PC-3 (cell line): ENCODE results near the gene TM9SF1. TPM values are rescaled to one million over a fixed set of nuclear protein-coding genes. Genes with fewer than 3 reads are reported as not detected.

Experiments
- ATAC-seq: fragments of 200-7000 bp; cut with Tn5 transposase; 2 replicates; pipeline ENCODE4 v1.9.1; 2020; ENCODE audit warnings: mild to moderate bottlenecking, moderate library complexity
- BruUV-seq: library from RNA; stranded (reverse); fragments of 400-500 nt; replicated peaks from 2 replicates; lab custom pipeline; 2021; lab: Mats Ljungman, UMichigan
- CTCF ChIA-PET: fragments of 300-600 bp; sonication (Branson Sonifier 250); formaldehyde crosslinking; loops from one replicate; lab custom pipeline; 2022; ENCODE audit warnings: antibody characterized with exemption; lab: Charles Lee
- POLR2A ChIA-PET: fragments of 300-600 bp; sonication (Branson Sonifier 250); formaldehyde crosslinking; loops from one replicate; lab custom pipeline; 2022; ENCODE audit warnings: antibody characterized with exemption; ENCODE audit not compliant: unreplicated experiment; lab: Charles Lee
- DNase-seq: peaks from one replicate; pipeline ENCODE4 v3.0.0-alpha.2; 2015
- H2AFZ ChIP-seq: fragments of 300-600 bp; sonication (generic); 2 replicates; pipeline ENCODE4 v1.6.0; 2016; ENCODE audit warnings: antibody characterized with exemption, low read length
- H3F3A ChIP-seq: fragments of 300-600 bp; sonication (generic); one replicate; pipeline ENCODE4 v1.6.0; 2017; ENCODE audit warnings: antibody characterized with exemption, low read length, control low read depth, mild to moderate bottlenecking; ENCODE audit not compliant: unreplicated experiment
- H3K27ac ChIP-seq: fragments of 300-600 bp; sonication (generic); 2 replicates; pipeline ENCODE4 v1.5.1; 2016; ENCODE audit warnings: mild to moderate bottlenecking, low read length
- H3K27me3 ChIP-seq: fragments of 300-600 bp; sonication (generic); 2 replicates; pipeline ENCODE4 v1.6.1; 2016; ENCODE audit warnings: low read length, mixed read lengths
- H3K36me3 ChIP-seq: fragments of 300-600 bp; sonication (generic); 2 replicates; pipeline ENCODE4 v1.6.1; 2016; ENCODE audit warnings: low read depth, mixed run types, low read length, mixed read lengths
- H3K4me1 ChIP-seq: fragments of 300-600 bp; sonication (generic); 2 replicates; pipeline ENCODE4 v1.5.1; 2016; ENCODE audit warnings: low read length; ENCODE audit not compliant: insufficient read depth
- H3K4me2 ChIP-seq: fragments of 300-600 bp; sonication (generic); 2 replicates; pipeline ENCODE4 v1.6.0; 2016; ENCODE audit warnings: low read length
- H3K4me3 ChIP-seq: fragments of 300-600 bp; sonication (generic); 2 replicates; pipeline ENCODE4 v1.5.1; 2016; ENCODE audit warnings: mild to moderate bottlenecking, low read length, mixed read lengths
- H3K79me2 ChIP-seq: fragments of 300-600 bp; sonication (generic); 2 replicates; pipeline ENCODE4 v1.6.1; 2017; ENCODE audit warnings: low read length, mixed read lengths
- H3K9ac ChIP-seq: fragments of 300-600 bp; sonication (generic); 2 replicates; pipeline ENCODE4 v1.6.0; 2016; ENCODE audit warnings: mild to moderate bottlenecking, low read length
- H3K9me2 ChIP-seq: fragments of 300-600 bp; sonication (generic); replicated peaks from 2 replicates; pipeline ENCODE4 v1.6.1; 2016; ENCODE audit warnings: mixed run types, low read length, mixed read lengths
- H3K9me3 ChIP-seq: fragments of 300-600 bp; sonication (generic); 2 replicates; pipeline ENCODE4 v1.6.1; 2016; ENCODE audit warnings: low read length, mixed read lengths
- H4K20me1 ChIP-seq: fragments of 300-600 bp; sonication (generic); 2 replicates; pipeline ENCODE4 v1.6.1; 2016; ENCODE audit warnings: low read length, mixed read lengths
- EZH2 ChIP-seq: fragments of 300-600 bp; sonication (generic); IDR thresholded peaks from one replicate; pipeline ENCODE4 v1.6.1; 2017; ENCODE audit warnings: antibody characterized with exemption, mild to moderate bottlenecking, low read length; ENCODE audit not compliant: unreplicated experiment
- EZH2phosphoT487 ChIP-seq: fragments of 300-600 bp; sonication (generic); IDR thresholded peaks from 2 replicates; pipeline ENCODE4 v1.6.1; 2018; ENCODE audit warnings: mild to moderate bottlenecking, antibody characterized with exemption, low read length, borderline replicate concordance
- intact Hi-C: fragments of 100-400 bp; cut with micrococcal nuclease; formaldehyde crosslinking; loops from 2 replicates; pipeline ENCODE4 v1.9.0; 2023
- total RNA-seq: library from RNA; depleted of rRNA; stranded (reverse); fragments of >200 nt; gene quantifications from 2 replicates; pipeline ENCODE4 v1.2.3, GENCODE V29; 2014
- TF ChIP-seq, protein P1 (sequence below): fragments of 300-600 bp; sonication (generic); conservative IDR thresholded peaks from 2 replicates; pipeline ENCODE4 v1.5.1; 2017; ENCODE audit warnings: antibody characterized with exemption, low read depth, mild to moderate bottlenecking, low read length

TM9SF1 gene
- total RNA-seq, 1 experiment from 2014 or later: 52.1 TPM

DNA sequence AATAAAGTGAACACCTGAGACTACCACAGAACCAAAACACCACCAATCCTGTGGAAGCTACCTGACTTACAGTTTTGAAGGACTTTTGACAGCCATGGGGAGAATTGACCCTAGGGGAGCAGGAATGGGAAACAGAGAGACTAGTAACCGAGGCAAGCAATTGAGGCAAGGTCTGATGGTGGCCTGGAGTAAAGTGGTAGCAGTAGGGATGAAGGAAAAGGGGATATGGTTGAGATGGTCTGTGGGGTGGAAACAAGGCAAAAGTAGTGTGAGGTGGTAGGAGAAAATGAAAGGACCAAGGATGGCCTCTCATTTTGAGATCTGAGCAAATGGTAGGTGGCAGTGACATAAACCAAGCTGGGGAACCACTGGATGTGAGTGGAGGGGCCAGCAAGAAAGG is 38.4 kb downstream of the TM9SF1 start:
- H4K20me1 ChIP-seq: no peaks in the 10 kb centered on the region
- intact Hi-C loops: no loop called here
- no peaks in the 10 kb centered on the region for H3K9me2 ChIP-seq
- no peaks in the 10 kb centered on the region for H3K9me3 ChIP-seq
- CTCF ChIA-PET: no interaction called here
- no peak overlapping the region for H2AFZ ChIP-seq
- no peak overlapping the region for H3K9ac ChIP-seq
- DNase-seq (no peak), ATAC-seq (no peak)
- no peaks in the 10 kb centered on the region for H3K79me2 ChIP-seq
- no peaks in the 10 kb centered on the region for H3K27me3 ChIP-seq
- peaks cover 36% of the 10 kb centered on the region; the same call in 1 of the 2 replicates for H3K36me3 ChIP-seq
- no peak overlapping the region for H3K27ac ChIP-seq
- no TSS peak for BruUV-seq
- H3F3A ChIP-seq: peaks cover 4% of the 10 kb centered on the region
- H3K4me3 ChIP-seq: no peak overlapping the region
- no peak overlapping the region for H3K4me2 ChIP-seq
- TF ChIP-seq EZH2phosphoT487 (no peak), EZH2 (no peak)
- TF ChIP-seq, protein P1, sequence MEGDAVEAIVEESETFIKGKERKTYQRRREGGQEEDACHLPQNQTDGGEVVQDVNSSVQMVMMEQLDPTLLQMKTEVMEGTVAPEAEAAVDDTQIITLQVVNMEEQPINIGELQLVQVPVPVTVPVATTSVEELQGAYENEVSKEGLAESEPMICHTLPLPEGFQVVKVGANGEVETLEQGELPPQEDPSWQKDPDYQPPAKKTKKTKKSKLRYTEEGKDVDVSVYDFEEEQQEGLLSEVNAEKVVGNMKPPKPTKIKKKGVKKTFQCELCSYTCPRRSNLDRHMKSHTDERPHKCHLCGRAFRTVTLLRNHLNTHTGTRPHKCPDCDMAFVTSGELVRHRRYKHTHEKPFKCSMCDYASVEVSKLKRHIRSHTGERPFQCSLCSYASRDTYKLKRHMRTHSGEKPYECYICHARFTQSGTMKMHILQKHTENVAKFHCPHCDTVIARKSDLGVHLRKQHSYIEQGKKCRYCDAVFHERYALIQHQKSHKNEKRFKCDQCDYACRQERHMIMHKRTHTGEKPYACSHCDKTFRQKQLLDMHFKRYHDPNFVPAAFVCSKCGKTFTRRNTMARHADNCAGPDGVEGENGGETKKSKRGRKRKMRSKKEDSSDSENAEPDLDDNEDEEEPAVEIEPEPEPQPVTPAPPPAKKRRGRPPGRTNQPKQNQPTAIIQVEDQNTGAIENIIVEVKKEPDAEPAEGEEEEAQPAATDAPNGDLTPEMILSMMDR: no peak
- peaks cover 12% of the 10 kb centered on the region for H3K4me1 ChIP-seq
- POLR2A ChIA-PET: no interaction called here

DNA sequence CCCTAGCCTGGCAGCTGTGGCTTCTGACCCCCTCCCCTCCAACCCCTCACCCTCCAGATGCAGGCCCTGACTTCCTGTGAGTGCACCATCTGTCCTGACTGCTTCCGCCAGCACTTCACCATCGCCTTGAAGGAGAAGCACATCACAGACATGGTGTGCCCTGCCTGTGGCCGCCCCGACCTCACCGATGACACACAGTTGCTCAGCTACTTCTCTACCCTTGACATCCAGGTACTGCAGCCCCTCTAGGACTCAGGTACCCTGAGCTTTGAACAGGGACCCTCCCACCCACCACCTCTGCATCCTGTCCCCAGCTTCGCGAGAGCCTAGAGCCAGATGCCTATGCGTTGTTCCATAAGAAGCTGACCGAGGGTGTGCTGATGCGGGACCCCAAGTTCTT is 40.1 kb downstream of the TM9SF1 start:
- no peak for DNase-seq
- H3K4me1 ChIP-seq: no peaks in the 10 kb centered on the region
- intact Hi-C loops: no loop called here
- no peak overlapping the region for H3K4me2 ChIP-seq
- no peak for ATAC-seq
- H2AFZ ChIP-seq: no peak overlapping the region
- no peaks in the 10 kb centered on the region for H3K79me2 ChIP-seq
- no peak overlapping the region for H3K4me3 ChIP-seq
- H3K9ac ChIP-seq: no peak overlapping the region
- no peaks in the 10 kb centered on the region for H3K9me2 ChIP-seq
- H4K20me1 ChIP-seq: no peaks in the 10 kb centered on the region
- peaks cover 4% of the 10 kb centered on the region for H3F3A ChIP-seq
- ChIA-PET POLR2A (no interaction called here), CTCF (no interaction called here)
- H3K27me3 ChIP-seq: no peaks in the 10 kb centered on the region
- H3K27ac ChIP-seq: no peak overlapping the region
- TF ChIP-seq EZH2 (no peak), EZH2phosphoT487 (no peak)
- TF ChIP-seq, protein P1: no peak
- H3K36me3 ChIP-seq: peaks cover 41% of the 10 kb centered on the region; the same call in 1 of the 2 replicates
- BruUV-seq: no TSS peak
- no peaks in the 10 kb centered on the region for H3K9me3 ChIP-seq

DNA sequence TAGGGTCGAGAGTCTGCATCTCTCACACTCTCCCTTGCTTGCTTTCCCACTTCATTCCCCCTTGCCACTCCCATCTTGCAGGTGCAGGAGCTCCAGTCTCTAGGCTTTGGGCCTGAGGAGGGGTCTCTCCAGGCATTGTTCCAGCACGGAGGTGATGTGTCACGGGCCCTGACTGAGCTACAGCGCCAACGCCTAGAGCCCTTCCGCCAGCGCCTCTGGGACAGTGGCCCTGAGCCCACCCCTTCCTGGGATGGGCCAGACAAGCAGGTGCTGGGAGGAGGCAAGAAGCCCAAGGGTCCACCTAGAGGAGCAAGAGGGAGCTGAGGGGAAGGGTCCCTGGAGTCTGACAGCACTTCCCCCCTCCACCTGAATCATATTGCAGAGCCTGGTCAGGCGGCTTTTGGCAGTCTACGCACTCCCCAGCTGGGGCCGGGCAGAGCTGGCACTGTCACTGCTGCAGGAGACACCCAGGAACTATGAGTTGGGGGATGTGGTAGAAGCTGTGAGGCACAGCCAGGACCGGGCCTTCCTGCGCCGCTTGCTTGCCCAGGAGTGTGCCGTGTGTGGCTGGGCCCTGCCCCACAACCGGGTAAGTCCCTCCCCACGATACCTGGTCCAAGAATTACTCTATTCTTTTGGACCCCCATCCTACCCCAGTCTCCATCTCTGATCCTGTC is 43.7 kb downstream of the TM9SF1 start:
- TF ChIP-seq EZH2: no peak
- TF ChIP-seq, protein P1: no peak
- TF ChIP-seq EZH2phosphoT487: no peak
- Histone ChIP-seq H4K20me1 (no peaks in the 10 kb centered on the region), H3K9me2 (no peaks in the 10 kb centered on the region), H3K27ac (no peak overlapping the region), H3K4me2 (no peak overlapping the region), H2AFZ (no peak overlapping the region), H3K9me3 (no peaks in the 10 kb centered on the region), H3K27me3 (no peaks in the 10 kb centered on the region), H3K36me3 (peaks cover 39% of the 10 kb centered on the region; the same call in 1 of the 2 replicates), H3K4me1 (peaks cover 8% of the 10 kb centered on the region; the same call in 1 of the 2 replicates), H3K9ac (no peak overlapping the region), H3K79me2 (peaks cover 27% of the 10 kb centered on the region), H3K4me3 (no peak overlapping the region), H3F3A (peaks cover 4% of the 10 kb centered on the region)
- ChIA-PET CTCF (no interaction called here), POLR2A (no interaction called here)
- intact Hi-C loops: no loop called here
- ATAC-seq (no peak), DNase-seq (no peak)
- no TSS peak for BruUV-seq
